T follicular helper cell (primary cell): ENCODE data around the gene GRK3.
"Not testable (repeated sequence)": the region's sequence is repeated elsewhere in the genome, so short reads cannot be mapped to it uniquely, and the experiment has no call there.

Experiments
- DNase-seq: peaks from one replicate; pipeline ENCODE4 v3.0.0-alpha.2; 2020; ENCODE audit warnings: low read depth

Gene GRK3

GRCh38 chr22:25572708-25573171 is 8.3 kb downstream of the GRK3 start:
- no peak for DNase-seq

DNA sequence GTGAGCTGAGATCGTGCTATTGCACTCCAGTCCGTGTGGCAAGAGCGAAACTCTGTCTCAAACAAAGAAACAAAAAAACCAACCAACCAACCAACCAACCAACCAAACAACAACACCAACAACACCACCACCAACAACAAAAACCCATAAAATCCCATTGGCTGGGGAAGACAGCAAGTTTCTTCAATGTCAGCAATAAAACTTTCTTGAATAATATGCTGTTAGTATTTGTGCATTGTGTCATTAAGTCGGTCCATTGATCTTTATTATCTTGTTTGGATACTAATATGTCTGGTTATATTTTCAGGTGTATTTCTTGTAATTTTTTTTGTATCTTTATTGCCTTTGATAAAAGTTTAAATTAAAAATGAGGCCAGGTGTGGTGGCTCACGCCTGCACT is 9.4 kb downstream of the GRK3 start:
- no peak for DNase-seq

DNA sequence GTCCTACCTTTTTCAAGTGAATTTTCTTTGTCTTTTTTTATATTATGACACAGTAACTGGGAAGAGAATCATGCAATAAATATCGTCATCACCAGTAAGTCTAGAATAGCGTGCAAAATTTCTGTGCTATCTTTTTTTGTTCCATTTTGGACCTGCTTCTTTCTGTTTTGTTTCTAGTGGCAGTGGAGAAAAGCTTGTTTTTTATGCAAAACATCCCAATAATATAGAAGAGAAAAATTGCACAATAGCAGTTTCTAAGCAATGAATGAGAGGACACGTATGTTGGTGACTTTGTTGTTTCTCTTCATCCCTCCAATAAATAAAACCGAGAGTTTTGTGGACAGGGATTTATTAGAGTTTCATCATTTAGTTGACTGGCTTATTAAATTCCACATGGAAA is 10.3 kb downstream of the GRK3 start:
- no peak for DNase-seq

- not testable (repeated sequence) for DNase-seq
Measured at GRCh38 chr22:25575674-25576392, 11.4 kb downstream of the GRK3 start.

DNA sequence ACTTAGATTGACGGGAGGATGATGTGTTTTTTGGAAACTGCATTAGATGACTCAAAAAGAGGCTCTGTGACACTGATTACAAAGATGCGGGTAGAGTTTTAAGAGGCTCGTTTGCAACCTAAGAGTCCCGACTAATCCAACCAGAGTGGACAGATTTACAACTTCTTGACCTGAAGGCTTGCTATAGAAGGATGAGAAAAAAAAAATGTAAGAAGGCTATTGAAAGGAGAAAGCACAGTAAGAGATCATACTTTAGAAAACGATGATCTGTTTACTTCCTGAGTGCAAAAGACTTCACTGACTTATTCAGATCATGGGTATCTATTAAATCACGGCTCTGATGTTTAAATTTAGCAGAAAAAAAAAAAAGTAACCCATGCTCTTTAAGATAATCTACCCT is 17.0 kb downstream of the GRK3 start:
- not testable (repeated sequence) for DNase-seq

- no peak for DNase-seq
Measured at GRCh38 chr22:25582946-25583345, 18.5 kb downstream of the GRK3 start.

DNA sequence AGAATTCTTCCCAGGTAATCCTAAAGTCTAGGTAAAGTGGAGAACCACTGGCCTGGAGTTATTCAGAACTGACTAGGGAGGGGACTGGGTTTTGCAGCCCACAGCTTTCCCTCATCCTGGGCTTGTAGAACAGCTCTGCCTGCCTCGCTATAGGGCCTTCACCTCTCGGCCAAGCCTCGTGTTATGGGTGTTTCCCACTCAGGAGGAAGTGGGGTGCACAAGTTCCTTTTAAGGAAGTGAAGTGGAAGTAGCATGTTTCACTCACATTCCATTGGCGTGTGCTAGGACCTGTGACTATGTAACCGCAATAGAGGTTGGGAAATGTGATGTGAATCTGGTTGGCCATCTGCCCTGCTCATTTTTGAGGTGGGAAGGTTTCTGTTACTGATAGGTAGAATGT is 20.5 kb downstream of the GRK3 start:
- DNase-seq = not testable (repeated sequence)

GRCh38 chr22:25589664-25590063 is 25.2 kb downstream of the GRK3 start:
- not testable (repeated sequence) for DNase-seq

- not testable (repeated sequence) for DNase-seq
Measured at GRCh38 chr22:25593323-25593722, 28.8 kb downstream of the GRK3 start.

DNA sequence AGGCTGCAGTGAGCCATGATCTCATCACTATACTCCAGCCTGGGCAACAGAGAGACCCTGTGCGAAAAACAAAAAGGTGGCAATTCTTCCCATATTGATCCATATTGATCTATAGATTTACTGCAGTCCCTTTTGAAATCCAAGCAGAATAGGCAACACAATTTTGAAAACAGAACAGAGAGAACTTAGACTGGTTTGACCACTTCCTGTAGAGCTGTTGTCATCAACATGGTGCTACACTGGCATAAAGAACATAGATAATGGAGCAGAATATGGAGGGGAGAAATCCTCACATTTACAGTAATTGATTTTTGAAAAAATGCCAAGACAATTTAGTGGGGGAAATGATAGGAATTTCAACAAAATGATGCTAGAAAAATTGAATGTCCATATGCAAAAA is 34.1 kb downstream of the GRK3 start:
- no peak for DNase-seq

GRCh38 chr22:25602445-25602844 is 38.0 kb downstream of the GRK3 start:
- no peak for DNase-seq

- no peak for DNase-seq
Measured at GRCh38 chr22:25602916-25603315, 38.4 kb downstream of the GRK3 start.

- not testable (repeated sequence) for DNase-seq
Measured at GRCh38 chr22:25605146-25605545, 40.7 kb downstream of the GRK3 start.

DNA sequence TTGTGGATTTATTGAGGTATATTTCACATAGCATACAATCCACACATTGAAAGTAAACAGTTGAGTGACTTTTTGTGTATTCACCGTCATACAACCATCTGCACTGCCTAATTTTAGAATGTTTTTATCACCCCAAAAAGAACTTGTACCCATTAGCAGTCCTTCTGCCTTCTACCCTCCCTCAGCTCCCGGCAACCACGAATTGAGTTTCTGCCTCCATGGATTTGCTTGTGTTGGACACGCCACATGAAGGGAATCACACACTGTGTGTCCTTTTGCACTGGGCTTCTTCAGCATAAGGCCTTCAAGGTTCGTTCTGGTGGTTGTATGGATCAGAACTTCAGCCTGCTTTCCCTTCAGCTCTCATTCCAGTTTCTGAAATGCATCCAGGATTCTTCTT is 41.1 kb downstream of the GRK3 start:
- not testable (repeated sequence) for DNase-seq

DNA sequence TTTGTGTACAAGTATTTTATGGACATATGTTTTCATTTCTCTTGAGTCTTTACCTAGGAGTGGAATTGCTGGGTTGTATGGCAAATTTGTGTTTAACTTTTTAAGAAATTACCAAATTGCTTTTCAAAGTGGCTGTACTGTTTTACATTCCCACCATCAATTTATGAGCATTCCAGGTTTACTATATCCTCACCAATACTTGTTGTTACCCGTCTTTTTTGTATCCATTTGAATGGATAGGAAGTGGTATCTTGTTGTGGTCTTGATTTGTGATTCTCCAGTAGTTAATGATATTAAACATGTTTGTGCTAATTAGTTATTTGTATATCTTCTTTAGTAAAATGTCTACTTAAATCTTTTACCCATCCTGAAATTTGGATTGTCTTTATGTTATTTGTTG is 46.8 kb downstream of the GRK3 start:
- DNase-seq = not testable (repeated sequence)

- DNase-seq = not testable (repeated sequence)
Measured at GRCh38 chr22:25613131-25613530, 48.7 kb downstream of the GRK3 start.

DNA sequence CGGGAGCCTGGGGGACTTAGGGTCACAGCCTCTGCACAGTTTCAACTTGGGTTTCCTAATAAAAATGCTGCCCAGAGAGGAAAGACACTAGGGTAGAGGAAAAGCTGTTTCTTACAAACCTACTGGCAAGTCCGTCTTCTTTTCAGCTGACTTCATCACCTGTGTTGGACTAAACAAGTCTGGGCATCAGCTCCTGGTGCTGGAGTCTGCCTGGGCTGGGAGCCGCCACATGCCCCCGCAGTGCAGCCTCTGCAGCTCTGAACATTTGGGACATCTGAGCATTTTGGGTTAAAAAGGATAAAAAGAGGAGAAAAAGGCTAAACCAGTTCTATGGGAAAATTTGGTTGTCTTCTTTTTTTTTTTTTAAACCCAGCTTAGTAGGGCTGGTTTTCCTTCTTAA is 49.1 kb downstream of the GRK3 start:
- DNase-seq = not testable (repeated sequence)

- DNase-seq = not testable (repeated sequence)
Measured at GRCh38 chr22:25614791-25615190, 50.3 kb downstream of the GRK3 start.

GRCh38 chr22:25621986-25622385 is 57.5 kb downstream of the GRK3 start:
- DNase-seq = no peak

GRCh38 chr22:25623310-25623734 is 58.8 kb downstream of the GRK3 start:
- no peak for DNase-seq

DNA sequence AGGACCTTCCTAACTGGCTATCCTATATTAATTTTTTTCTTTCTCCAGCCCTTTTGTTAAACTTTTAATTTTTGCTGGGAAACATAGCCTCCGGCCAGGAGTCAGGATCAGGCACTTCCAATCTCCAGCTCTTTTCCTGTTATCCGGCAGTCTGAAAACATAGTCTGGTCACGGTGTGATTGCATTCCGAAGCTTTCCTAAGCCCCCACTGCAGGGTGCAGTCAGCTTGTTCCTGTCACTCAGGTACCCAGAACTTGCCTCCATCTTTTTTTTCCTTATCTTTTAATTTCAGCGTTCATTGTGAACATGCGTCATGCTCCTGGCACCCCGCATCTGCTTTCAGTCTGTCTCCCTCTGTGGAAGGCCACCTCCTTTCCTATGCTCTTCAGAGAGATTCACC is 59.4 kb downstream of the GRK3 start:
- DNase-seq = no peak

DNA sequence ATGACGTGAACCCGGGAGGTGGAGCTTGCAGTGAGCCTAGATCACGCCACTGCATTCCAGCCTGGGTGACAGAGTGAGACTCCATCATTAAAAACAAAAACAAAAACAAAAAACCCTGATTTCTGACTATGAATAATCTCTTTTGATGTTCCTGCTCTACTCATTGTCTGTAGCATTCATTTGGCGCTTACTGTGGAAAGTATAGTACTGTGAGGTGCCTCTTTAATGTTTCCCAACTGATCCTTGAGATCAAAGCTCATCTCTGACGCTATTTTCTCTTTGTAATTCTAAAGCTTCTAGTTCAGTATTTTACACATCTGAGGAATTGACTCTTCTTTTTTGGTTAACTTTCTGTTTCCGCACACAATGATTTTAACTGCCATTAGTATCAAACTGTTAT is 60.0 kb downstream of the GRK3 start:
- no peak for DNase-seq

- DNase-seq = not testable (repeated sequence)
Measured at GRCh38 chr22:25625747-25626623, 61.5 kb downstream of the GRK3 start.
